ENCODE results near the gene DNAH1.

DNAH1 gene

GRCh38 chr3:52437326-52438103 lies 121.4 kb downstream of the DNAH1 start:
- DNase-seq: no peak

GRCh38 chr3:52438104-52438376 lies 121.9 kb downstream of the DNAH1 start:
- DNase-seq: no peak

DNA sequence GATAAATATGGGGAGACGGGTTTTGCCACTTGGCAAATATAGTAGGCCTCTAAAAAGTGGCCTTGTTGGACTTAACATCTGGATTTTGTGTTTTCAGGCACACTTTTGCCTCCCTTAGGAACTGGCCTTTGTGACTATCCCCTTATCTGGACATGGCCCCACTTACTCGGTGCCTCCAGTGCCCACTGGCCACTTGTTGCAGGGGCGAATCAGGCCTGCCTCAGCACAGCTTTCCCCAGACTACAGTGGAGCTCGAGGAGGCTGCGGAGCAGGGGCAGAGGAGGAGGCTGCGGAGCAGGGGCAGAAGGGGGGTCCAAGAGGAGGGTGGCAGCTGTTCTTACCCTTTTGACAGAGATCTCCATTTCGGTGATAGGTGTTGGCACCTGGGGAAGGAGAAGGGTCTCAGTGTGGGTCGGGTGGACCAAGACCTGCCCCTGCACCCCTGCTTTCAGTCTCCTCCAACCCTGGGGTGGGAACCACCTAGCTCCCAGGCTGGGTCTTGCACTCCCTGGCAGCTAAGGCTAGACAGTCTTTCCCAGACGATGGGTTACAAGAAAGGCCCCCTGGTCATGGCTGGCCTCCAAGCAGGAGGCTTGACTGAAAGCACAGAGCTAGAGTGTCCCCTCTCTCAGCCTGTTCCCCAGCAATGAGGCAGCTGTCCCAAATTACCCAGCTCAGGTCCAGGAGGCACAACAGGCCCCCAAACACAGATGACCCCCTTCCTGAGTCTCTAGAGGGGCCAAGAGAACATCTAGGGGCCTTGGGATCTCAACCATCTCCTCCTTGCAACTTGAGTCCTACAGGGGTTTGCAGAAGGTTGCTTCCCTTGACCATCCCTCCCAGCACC lies 122.7 kb downstream of the DNAH1 start:
- no peak for DNase-seq

GRCh38 chr3:52439426-52440248 lies 123.5 kb downstream of the DNAH1 start:
- DNase-seq: no peak

DNA sequence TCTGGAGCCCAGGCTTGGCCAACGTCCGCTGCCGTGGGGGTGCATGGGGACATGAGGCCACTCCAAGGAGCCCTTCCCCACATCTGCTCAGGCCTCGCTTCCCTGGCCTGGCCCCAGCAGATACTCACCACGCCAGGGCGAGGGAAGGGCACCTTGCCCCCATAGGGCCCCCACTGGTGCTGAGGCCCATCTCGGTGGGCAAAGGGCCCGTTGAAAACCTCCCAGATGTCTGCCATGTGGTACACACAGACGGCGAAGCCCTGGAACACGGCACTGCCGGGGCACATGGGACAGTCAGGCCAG lies 124.1 kb downstream of the DNAH1 start:
- DNase-seq: no peak

GRCh38 chr3:52440671-52441070 lies 124.6 kb downstream of the DNAH1 start:
- no peak for DNase-seq

GRCh38 chr3:52441091-52441771 lies 125.1 kb downstream of the DNAH1 start:
- no peak for DNase-seq

- DNase-seq: no peak
Observed at GRCh38 chr3:52441772-52442332, 125.7 kb downstream of the DNAH1 start.

GRCh38 chr3:52442409-52443267 lies 126.5 kb downstream of the DNAH1 start:
- DNase-seq: no peak

- DNase-seq: no peak
Observed at GRCh38 chr3:52443268-52443610, 127.1 kb downstream of the DNAH1 start.

DNA sequence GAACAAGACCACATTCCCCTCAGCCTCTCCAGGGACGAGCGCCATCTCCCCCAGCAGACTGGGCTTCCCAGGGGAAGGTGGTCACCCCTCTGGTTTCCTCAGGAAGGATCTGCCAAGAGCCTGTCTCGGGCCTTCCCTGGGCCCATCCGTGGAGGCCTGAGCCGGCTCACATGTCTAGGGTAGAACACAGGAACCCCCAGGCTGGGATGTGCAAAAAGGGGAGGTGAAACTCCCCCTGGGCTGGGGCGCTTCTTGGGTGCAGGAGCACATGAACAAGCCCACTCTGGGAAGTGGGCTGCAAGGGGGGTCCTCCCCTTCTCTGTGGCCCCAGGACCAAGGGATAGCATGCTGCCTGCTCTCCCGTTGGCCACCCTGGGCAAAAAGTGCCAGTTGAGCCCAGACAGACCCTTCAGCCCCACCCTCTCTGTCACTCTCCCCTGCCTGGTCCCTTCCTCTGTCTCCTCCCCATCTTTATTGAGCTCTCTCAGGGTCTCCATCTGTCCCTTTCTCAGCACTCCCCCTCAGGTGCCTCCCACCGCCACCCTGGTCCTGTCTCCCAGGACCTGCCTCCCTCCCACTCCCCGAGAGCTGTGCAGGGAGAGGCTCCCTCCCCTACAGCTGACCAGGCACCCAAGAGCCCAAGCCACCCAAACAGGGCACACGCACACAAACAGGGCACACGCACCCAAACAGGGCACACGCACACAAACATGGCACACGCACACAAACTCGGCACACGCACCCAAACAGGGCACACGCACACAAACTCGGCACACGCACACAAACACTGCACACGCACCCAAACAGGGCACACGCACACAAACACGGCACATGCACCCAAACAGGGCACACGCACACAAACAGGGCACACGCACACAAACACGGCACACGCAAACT lies 127.9 kb downstream of the DNAH1 start:
- DNase-seq: no peak

- peak; percentile 19 for DNase-seq
Observed at GRCh38 chr3:52444860-52445793, 129.0 kb downstream of the DNAH1 start, which contains the start of gene SEMA3G. Gene SEMA3G (minus strand): TSS chr3:52445103. CDS start chr3:52445027, 76 bp downstream.

DNA sequence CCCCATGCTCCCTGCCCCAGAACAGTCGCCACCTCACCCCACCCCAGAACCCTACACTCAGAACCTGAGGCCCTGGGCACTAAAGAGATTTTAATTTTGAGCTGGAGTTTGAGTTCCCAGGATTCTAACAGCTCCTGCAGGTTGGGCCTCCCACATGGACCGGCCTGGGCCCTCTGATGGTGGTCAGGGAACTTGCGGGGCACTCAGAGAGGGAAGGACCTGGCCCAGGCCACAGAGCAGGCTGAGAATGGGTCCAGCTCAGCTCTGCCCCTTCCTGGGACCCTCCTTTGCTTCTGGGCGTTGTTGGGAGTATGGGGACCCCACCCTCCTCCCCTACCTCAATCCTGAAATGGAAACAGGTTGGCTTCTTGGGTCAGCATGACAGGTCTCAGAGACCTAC lies 129.9 kb downstream of the DNAH1 start:
- DNase-seq: no peak

DNA sequence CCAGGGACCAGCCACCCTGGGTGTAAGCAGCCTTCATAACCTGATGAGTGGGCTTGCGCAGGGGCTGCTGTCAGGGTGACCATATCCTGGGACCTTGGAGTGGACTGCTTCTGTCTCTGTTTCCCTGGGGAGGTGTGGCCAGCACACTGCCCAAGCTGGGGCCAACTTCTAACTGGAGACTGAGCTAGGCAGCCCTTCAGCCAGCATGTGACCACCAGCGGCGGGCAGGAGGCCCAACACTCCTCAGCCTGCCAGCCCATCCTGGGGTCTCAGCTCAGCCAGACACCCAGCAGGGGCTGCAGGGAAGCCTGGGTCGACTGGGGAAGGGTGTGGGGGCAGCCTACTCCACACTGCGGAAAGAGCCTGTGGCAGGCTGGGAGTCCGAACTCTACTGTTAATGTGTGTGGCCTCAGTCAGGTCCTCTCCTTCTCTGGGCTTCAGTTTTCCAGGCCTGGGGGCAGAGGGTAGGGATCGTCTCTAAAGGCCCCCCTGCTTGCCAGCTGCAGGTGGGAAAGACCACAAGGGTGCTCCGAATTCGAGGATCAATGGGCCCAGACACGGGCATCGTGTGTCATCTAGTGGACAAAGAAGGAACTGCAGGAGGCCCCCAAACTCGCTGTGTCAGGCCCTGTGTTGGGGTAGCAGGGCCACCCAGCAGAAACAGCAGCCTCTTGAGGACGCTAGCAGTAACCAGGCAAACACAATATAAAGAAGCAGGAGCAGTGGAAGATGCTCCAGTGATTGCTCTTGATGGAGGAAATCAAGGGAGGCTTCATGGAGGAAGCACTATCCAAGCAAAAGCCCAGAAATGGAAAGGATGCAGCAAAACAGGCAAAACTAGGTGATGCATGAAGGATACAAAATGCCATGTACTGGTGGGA lies 130.8 kb downstream of the DNAH1 start:
- DNase-seq: peak; percentile 62

DNA sequence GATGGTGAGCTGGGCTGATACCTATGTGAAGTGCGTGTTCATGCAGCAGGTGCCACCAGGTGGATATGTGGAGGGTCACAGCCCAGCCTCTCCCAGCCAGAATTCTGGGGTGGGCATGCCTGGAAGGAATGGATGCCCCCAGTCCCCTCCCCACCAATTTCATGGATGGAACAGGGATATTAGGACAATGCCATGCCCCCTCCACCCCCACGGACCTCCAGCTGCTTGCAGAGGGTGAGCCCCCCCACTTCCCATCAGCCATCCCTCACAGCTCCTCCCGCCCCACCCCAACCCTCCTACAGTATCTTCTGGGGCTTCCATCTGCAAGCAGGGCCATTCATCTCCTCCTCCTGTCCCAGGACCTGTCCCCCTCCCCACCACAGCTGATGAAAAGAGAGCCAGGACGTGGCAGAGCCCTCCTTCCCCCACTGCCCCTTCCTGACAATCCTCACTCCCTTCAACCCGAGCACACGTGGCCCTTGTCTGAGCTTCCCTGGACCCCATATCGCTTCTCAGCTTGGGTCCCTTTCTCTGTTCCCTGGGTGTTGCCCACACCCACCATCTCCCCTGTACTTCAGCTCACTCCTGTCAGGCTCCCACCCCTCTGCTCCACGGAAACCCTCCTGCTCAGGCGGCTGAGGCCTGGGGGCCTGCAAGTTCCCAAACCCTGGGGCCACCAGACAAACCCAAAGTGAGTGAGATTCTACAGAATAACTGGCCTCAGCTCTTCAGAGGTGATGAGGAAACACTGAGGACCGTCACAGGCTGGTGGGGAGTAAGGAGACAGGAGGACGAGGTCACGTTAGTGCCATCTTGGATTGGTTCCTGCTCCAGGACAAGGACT lies 131.6 kb downstream of the DNAH1 start:
- no peak for DNase-seq
